ENCODE results near the gene GLRX3. TPM values are rescaled to one million over a fixed set of nuclear protein-coding genes. Genes with fewer than 3 reads are reported as not detected.

GLRX3 gene
- total and polyA plus RNA-seq, 2 of the 13 experiments (the other 11 are each of a cell fraction or from before 2014, with no cell fraction given): 91.4 to 135 TPM

GRCh38 chr10:130161331-130161730 is 25.1 kb downstream of the GLRX3 start:
- H3K4me1 ChIP-seq (ENCODE audit: insufficient read depth, low read length): no peaks in the 10 kb centered on the region
- ChIA-PET POLR2A (no interaction called here), CTCF (ENCODE audit: low intra/inter-chr PET ratio, low total read pairs) (no interaction called here)
- ATAC-seq (no peak), FAIRE-seq (no peak), DNase-seq (ENCODE audit: low spot score) (no peak)
- BruUV-seq (replicated peaks): no TSS peak
- H3K4me2 ChIP-seq (ENCODE audit: low read depth, low read length): no peak overlapping the region
- intact Hi-C loops (cut with micrococcal nuclease; ENCODE audit: unreplicated experiment): no loop called here
- H3K27me3 ChIP-seq (ENCODE audit: control insufficient read depth in 1 of 2, insufficient read depth in 2 of 2, low read length in 2 of 2): no peaks in the 10 kb centered on the region
- H3K79me2 ChIP-seq (ENCODE audit: insufficient read depth, low read length): peaks cover 28% of the 10 kb centered on the region
- no peak overlapping the region for H2AFZ ChIP-seq (ENCODE audit: low read length)
- no peak overlapping the region for H3K9ac ChIP-seq (ENCODE audit: insufficient read depth, low read depth, low read length)
- H3K27ac ChIP-seq (ENCODE audit: extremely low read length, insufficient read depth, low read length): no peak overlapping the region
- peaks cover 16% of the 10 kb centered on the region; the same call in 1 of the 2 replicates for H4K20me1 ChIP-seq (ENCODE audit: insufficient read depth, low read length)
- peaks cover 15 to 55% of the 10 kb centered on the region in 2 experiments for H3K36me3 ChIP-seq (replicated peaks in 1 of 2; ENCODE audit: control insufficient read depth in 1 of 2, insufficient read depth in 2 of 2, low read length in 2 of 2)
- in situ Hi-C loops (cut with HindIII; ENCODE audit: extremely low pct_ligation_motif_present, low pct_unique_long_range_greater_than_20kb): no loop called here
- TF ChIP-seq ASH2L (IDR thresholded peaks at IDR 0.05; ENCODE audit: insufficient read length, low read depth, low read length) (no peak), TFAP4 (IDR thresholded peaks at IDR 0.05; ENCODE audit: borderline replicate concordance, low read depth) (no peak), ZNF549 (CRISPR knock-in tag; IDR thresholded peaks at IDR 0.05) (no peak), DBP (CRISPR knock-in tag; IDR thresholded peaks at IDR 0.05; ENCODE audit: not compliant biosample characterization) (no peak)
- H3K4me3 ChIP-seq (replicated peaks in 1 of 3; ENCODE audit: insufficient read depth in 1 of 3, low read depth in 2 of 3, low read length in 3 of 3): no peak overlapping the region
- 99% methylated on average over 2 of the region's 2 CpGs for whole genome bisulfite sequencing (ENCODE audit: low lambda C conversion rate)
- H3K9me3 ChIP-seq (ENCODE audit: low read length): no peaks in the 10 kb centered on the region

DNA sequence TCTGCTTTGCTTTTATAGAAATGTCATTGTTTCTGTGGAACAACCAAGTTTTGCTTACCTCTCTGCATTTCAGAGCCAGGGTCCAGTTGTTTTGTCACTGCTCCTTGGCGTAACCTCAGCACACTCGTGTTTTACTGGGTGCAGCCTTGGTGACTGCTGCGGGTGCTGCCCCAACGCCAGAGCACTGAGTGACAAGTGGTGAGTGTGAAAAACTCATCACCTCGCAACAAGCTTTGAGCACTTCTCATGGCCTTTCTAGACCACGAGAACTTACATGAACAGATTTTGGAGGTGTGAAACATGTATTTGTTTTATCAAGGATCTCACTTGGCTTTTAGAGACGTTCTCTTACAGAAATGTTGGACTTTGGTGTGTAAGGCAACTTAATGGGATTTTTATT is 31.0 kb downstream of the GLRX3 start:
- Histone ChIP-seq H4K20me1 (ENCODE audit: insufficient read depth, low read length) (no peaks in the 10 kb centered on the region), H3K9ac (ENCODE audit: insufficient read depth, low read depth, low read length) (no peak overlapping the region), H3K27ac (ENCODE audit: extremely low read length, insufficient read depth, low read length) (no peak overlapping the region), H3K79me2 (ENCODE audit: insufficient read depth, low read length) (peaks cover 3% of the 10 kb centered on the region), H2AFZ (ENCODE audit: low read length) (no peak overlapping the region), H3K4me3 (replicated peaks in 1 of 3; ENCODE audit: insufficient read depth in 1 of 3, low read depth in 2 of 3, low read length in 3 of 3) (no peak overlapping the region), H3K9me3 (ENCODE audit: low read length) (no peaks in the 10 kb centered on the region), H3K36me3 (replicated peaks in 1 of 2; ENCODE audit: control insufficient read depth in 1 of 2, insufficient read depth in 2 of 2, low read length in 2 of 2) (peaks cover 15 to 72% of the 10 kb centered on the region in 2 experiments), H3K4me2 (ENCODE audit: low read depth, low read length) (no peak overlapping the region), H3K4me1 (ENCODE audit: insufficient read depth, low read length) (no peaks in the 10 kb centered on the region), H3K27me3 (ENCODE audit: control insufficient read depth in 1 of 2, insufficient read depth in 2 of 2, low read length in 2 of 2) (no peaks in the 10 kb centered on the region)
- BruUV-seq (replicated peaks): no TSS peak
- WGBS (ENCODE audit: low lambda C conversion rate): 98% methylated on average over 7 of the region's 7 CpGs
- ATAC-seq (no peak), FAIRE-seq (no peak), DNase-seq (ENCODE audit: low spot score) (no peak)
- CTCF ChIA-PET (ENCODE audit: low intra/inter-chr PET ratio, low total read pairs): no interaction called here
- intact Hi-C loops (cut with micrococcal nuclease; ENCODE audit: unreplicated experiment) (no loop called here), in situ Hi-C loops (cut with HindIII; ENCODE audit: extremely low pct_ligation_motif_present, low pct_unique_long_range_greater_than_20kb) (no loop called here)
- no peak for TF ChIP-seq RELA (CRISPR knock-in tag; IDR thresholded peaks at IDR 0.05)
- TF ChIP-seq ZNF3 (CRISPR knock-in tag; IDR thresholded peaks at IDR 0.05): no peak
- TF ChIP-seq FOXC1 (CRISPR knock-in tag; IDR thresholded peaks at IDR 0.05; ENCODE audit: borderline replicate concordance): no peak
- no peak for TF ChIP-seq SMAD3 (CRISPR knock-in tag; IDR thresholded peaks at IDR 0.05)
- TF ChIP-seq, protein P1, sequence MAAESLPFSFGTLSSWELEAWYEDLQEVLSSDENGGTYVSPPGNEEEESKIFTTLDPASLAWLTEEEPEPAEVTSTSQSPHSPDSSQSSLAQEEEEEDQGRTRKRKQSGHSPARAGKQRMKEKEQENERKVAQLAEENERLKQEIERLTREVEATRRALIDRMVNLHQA (CRISPR knock-in tag; IDR thresholded peaks at IDR 0.05): no peak
- POLR2A ChIA-PET: no interaction called here

All from HepG2 (cell line).